ENCODE data around the gene ANKS1B. TPM values are rescaled to one million over a fixed set of nuclear protein-coding genes. Genes with fewer than 3 reads are reported as not detected.

ANKS1B gene
- total and polyA plus RNA-seq, 2 of the 4 experiments (the other 2 are of a cell fraction): 0.17 to 0.18 TPM

- no peak overlapping the region for H3K4me2 ChIP-seq (ENCODE audit: low read depth, low read length)
- H3K4me3 ChIP-seq (ENCODE audit: insufficient read depth, low read depth, low read length): no peak overlapping the region
- no peaks in the 10 kb centered on the region for H3K36me3 ChIP-seq (ENCODE audit: control insufficient read depth, insufficient read depth, low read length)
- H3K18ac ChIP-seq (ENCODE audit: low read depth, low read length): no peak overlapping the region
- no peaks in the 10 kb centered on the region for H4K20me1 ChIP-seq (ENCODE audit: insufficient read depth, low read length)
- no peak overlapping the region for H2BK5ac ChIP-seq (ENCODE audit: low read depth, low read length, poor library complexity, severe bottlenecking)
- no peak overlapping the region for H3K14ac ChIP-seq (replicated peaks; ENCODE audit: low read depth, low read length)
- H3K9me1 ChIP-seq (ENCODE audit: insufficient read depth, low read length): no peaks in the 10 kb centered on the region
- intact Hi-C loops (cut with micrococcal nuclease) (no loop called here), in situ Hi-C loops (cut with MboI; ENCODE audit: low sequenced_read_pairs) (no loop called here), dilution Hi-C loops (cut with HindIII; ENCODE audit: low sequenced_read_pairs, unreplicated experiment) (no loop called here)
- no peak overlapping the region for H2BK20ac ChIP-seq (ENCODE audit: low read depth, low read length)
- H4K91ac ChIP-seq (ENCODE audit: insufficient read depth, low read depth, low read length): no peak overlapping the region
- ChIA-PET CTCF (no interaction called here), POLR2A (ENCODE audit: unreplicated experiment) (no interaction called here)
- no peaks in the 10 kb centered on the region for H3K9me3 ChIP-seq (ENCODE audit: control insufficient read depth, insufficient read depth, low read length)
- ATAC-seq (ENCODE audit: low read depth) (no peak), DNase-seq (no peak)
- H2AFZ ChIP-seq (replicated peaks; ENCODE audit: low read length, poor library complexity): no peak overlapping the region
- no peak overlapping the region for H3K27ac ChIP-seq (ENCODE audit: insufficient read depth, low read length)
- H3K4ac ChIP-seq (ENCODE audit: low read depth, low read length): no peak overlapping the region
- no TSS peak for BruUV-seq (replicated peaks)
- H4K8ac ChIP-seq (ENCODE audit: low read depth in 2 of 2, low read length in 2 of 2): no peak overlapping the region
- H4K5ac ChIP-seq (ENCODE audit: low read depth, low read length): no peak overlapping the region
- no peak overlapping the region for H3K23ac ChIP-seq (ENCODE audit: low read depth, low read length)
- no peak overlapping the region for H2BK120ac ChIP-seq (ENCODE audit: low read depth, low read length)
- H3K4me1 ChIP-seq (ENCODE audit: control insufficient read depth, insufficient read depth, low read length): no peaks in the 10 kb centered on the region
- H2AK5ac ChIP-seq (ENCODE audit: low read depth, low read length): no peak overlapping the region
- H3K56ac ChIP-seq (ENCODE audit: extremely low read depth, insufficient read depth, low read length): no peak overlapping the region
- no peaks in the 10 kb centered on the region for H3K27me3 ChIP-seq (ENCODE audit: control insufficient read depth, insufficient read depth, low read length)
- H2BK15ac ChIP-seq (ENCODE audit: low read depth, low read length): no peak overlapping the region
- no peaks in the 10 kb centered on the region for H3K79me1 ChIP-seq (ENCODE audit: low read depth in 1 of 2, low read length in 2 of 2)
- H2AK9ac ChIP-seq (replicated peaks; ENCODE audit: low read depth, low read length, poor library complexity): no peak overlapping the region
- H3K9ac ChIP-seq (ENCODE audit: low read depth, low read length): no peak overlapping the region
- no peak for TF ChIP-seq BHLHE40 (IDR thresholded peaks at IDR 0.05; ENCODE audit: low read depth, low read length)
- TF ChIP-seq POLR2A (IDR thresholded peaks at IDR 0.05; ENCODE audit: low read depth, low read length): no peak
- no peak for TF ChIP-seq RFX5 (IDR thresholded peaks at IDR 0.05; ENCODE audit: low read depth, low read length)
- TF ChIP-seq MAFK (IDR thresholded peaks at IDR 0.05; ENCODE audit: low read depth, low read length): no peak
- TF ChIP-seq NFE2L2 (IDR thresholded peaks at IDR 0.05; ENCODE audit: low read depth, low read length): no peak
These were observed 948.2 kb downstream of the ANKS1B start for GRCh38 chr12:99036566-99036965.

Measured in IMR-90 (cell line).